NT2/D1 (cell line): ENCODE data around the gene MPDU1.

ENCODE experiments used
- DNase-seq: peaks from one replicate; pipeline ENCODE4 v3.0.0-alpha.2; 2011; ENCODE audit warnings: low read depth, low spot score
- H3K27me3 ChIP-seq: 2 replicates; pipeline ENCODE4 v1.6.0; 2011; ENCODE audit warnings: mild to moderate bottlenecking; ENCODE audit not compliant: insufficient read length, insufficient read depth
- H3K36me3 ChIP-seq: 2 replicates; pipeline ENCODE4 v1.6.1; 2011; ENCODE audit warnings: mild to moderate bottlenecking, low read length, mixed read lengths; ENCODE audit not compliant: insufficient read depth, insufficient read length
- H3K4me1 ChIP-seq: 2 replicates; pipeline ENCODE4 v1.5.1; 2011; ENCODE audit not compliant: insufficient read depth, insufficient read length
- H3K4me3 ChIP-seq: 2 replicates; pipeline ENCODE4 v1.5.1; 2011; ENCODE audit warnings: low read depth; ENCODE audit not compliant: insufficient read length
- H3K9ac ChIP-seq: 2 replicates; pipeline ENCODE4 v1.6.0; 2011; ENCODE audit warnings: low read depth; ENCODE audit not compliant: insufficient read length
- H3K9me3 ChIP-seq: 2 replicates; pipeline ENCODE4 v1.5.1; 2011; ENCODE audit warnings: mild to moderate bottlenecking, low read length; ENCODE audit not compliant: insufficient read depth
- SUZ12 ChIP-seq: IDR thresholded peaks from 2 replicates; pipeline ENCODE4 v1.6.1; 2011; ENCODE audit not compliant: insufficient read length, insufficient read depth; ENCODE audit errors: extremely low read depth
- YY1 ChIP-seq: IDR thresholded peaks from 2 replicates; pipeline ENCODE4 v1.6.1; 2011; ENCODE audit not compliant: insufficient read length, insufficient read depth
- ZNF274 ChIP-seq: IDR thresholded peaks from 2 replicates; pipeline ENCODE4 v1.6.1; 2011; ENCODE audit warnings: mild to moderate bottlenecking, low read depth, low read length

The MPDU1 gene

DNA sequence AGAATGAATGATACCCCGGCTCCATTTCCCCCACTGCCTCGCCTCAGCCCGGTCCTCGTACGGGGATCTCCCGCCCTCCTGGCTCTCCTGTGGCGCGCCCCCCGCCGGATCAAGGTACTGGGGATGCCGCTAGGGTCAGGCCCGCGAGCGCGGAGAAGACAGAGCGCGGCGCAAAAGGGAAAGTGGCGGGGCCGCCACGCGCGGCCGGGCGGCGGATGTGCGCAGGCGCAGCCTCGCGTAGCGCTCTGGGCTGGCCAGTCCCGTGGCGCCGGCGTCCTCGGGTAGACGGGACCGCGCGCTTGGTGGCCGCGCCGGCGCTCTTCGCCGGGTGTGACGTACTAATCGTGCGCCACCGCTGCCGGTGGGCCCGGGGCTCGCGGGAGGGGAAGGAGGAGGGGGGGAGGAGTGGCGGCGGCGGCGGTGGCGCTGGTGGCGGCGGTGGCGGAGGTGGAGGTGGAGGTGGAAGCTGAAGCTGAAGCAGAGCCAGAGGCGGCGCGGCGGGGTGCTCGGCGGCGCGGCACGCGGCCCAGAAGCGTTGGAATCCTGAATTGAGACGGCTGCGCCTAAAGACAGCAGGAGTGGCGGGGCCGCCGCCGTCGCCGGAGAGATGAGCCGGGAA is 22.0 kb upstream of the MPDU1 start, which contains the start of gene SENP3:
SENP3 (plus strand) TSS at position 331 of the 619 bp plus-strand sequence. CDS start 1,158 bp downstream, outside the sequence.
- H3K36me3 ChIP-seq = peaks cover 39% of the 10 kb centered on the region
- H3K9me3 ChIP-seq = no peaks in the 10 kb centered on the region
- TF ChIP-seq ZNF274 = no peak
- no peak for TF ChIP-seq YY1
- TF ChIP-seq SUZ12 = no peak
- peak; percentile 71 for DNase-seq
- peaks cover 25% of the 10 kb centered on the region for H3K4me1 ChIP-seq
- peak within 1 kb of the TSS; percentile 85 for H3K9ac ChIP-seq
- peak within 1 kb of the TSS; percentile 64 for H3K4me3 ChIP-seq
- H3K27me3 ChIP-seq = no peaks in the 10 kb centered on the region

DNA sequence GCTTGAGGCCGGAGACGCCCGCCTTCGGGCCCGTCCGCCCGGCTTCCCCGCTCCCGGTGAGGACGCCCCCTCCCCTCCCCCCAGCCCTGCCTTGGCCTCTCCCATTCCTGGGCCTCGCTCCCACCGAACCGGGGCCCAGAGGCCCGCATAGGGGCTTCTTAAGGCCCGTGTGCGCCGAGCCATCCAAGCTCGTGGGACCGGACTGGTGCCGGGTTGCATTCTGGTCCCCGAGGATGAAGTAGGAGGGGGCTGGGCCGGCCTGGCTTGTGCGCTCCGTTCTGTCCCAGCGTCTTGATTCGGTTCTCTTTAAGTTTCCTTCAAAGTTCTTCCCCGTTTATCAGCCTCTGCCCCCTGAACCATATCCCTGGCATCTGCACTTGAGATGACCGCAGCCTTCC is 21.4 kb upstream of the MPDU1 start:
- H3K27me3 ChIP-seq = no peaks in the 10 kb centered on the region
- peaks cover 21% of the 10 kb centered on the region for H3K4me1 ChIP-seq
- TF ChIP-seq ZNF274 (no peak), YY1 (no peak), SUZ12 (no peak)
- DNase-seq = no peak
- H3K9me3 ChIP-seq = no peaks in the 10 kb centered on the region
- H3K9ac ChIP-seq = peak overlapping the region; percentile 82
- H3K36me3 ChIP-seq = peaks cover 44% of the 10 kb centered on the region
- H3K4me3 ChIP-seq = peak overlapping the region; percentile 64

DNA sequence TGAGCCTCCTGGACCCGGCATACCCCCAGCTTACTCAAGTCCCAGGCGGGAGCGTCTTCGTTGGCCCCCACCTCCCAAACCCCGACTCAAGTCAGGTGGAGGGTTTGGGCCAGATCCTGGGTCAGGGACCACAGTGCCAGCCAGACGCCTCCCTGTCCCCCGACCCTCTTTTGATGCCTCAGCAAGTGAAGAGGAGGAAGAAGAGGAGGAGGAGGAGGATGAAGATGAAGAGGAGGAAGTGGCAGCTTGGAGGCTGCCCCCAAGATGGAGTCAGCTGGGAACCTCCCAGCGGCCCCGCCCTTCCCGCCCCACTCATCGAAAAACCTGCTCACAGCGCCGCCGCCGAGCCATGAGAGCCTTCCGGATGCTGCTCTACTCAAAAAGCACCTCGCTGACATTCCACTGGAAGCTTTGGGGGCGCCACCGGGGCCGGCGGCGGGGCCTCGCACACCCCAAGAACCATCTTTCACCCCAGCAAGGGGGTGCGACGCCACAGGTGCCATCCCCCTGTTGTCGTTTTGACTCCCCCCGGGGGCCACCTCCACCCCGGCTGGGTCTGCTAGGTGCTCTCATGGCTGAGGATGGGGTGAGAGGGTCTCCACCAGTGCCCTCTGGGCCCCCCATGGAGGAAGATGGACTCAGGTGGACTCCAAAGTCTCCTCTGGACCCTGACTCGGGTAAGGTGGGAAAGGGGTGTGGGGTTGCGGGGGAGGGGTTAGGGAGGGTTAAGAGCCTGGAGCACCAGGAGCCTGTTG is 20.4 kb upstream of the MPDU1 start:
- peaks cover 16% of the 10 kb centered on the region for H3K4me1 ChIP-seq
- peaks cover 50% of the 10 kb centered on the region for H3K36me3 ChIP-seq
- no peaks in the 10 kb centered on the region for H3K9me3 ChIP-seq
- no peak for DNase-seq
- H3K27me3 ChIP-seq = no peaks in the 10 kb centered on the region
- H3K9ac ChIP-seq = peak overlapping the region; percentile 82
- TF ChIP-seq YY1 (no peak), SUZ12 (no peak), ZNF274 (no peak)
- peak overlapping the region; percentile 2 for H3K4me3 ChIP-seq

DNA sequence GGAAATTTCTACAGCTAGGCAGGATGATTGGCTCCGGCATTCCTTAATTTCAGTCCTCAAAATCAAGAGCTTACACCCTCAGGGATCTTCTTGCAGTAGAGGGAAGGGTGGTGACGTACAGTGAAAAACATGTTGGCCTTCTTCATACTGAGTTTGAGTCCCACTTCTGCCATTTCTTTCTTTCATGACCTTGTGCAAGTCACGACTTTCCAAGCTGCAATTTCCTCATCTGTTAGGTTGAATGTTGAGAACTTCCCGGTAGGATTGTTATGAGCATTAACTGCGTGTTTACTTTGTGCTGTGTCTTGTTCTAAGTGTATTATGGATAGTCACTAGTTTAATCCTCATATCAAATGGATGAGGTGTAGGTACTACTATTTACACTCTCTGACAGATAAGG is 14.1 kb upstream of the MPDU1 start:
- TF ChIP-seq SUZ12 (no peak), ZNF274 (no peak), YY1 (no peak)
- no peak overlapping the region for H3K4me3 ChIP-seq
- peaks cover 78% of the 10 kb centered on the region for H3K36me3 ChIP-seq
- H3K9me3 ChIP-seq = no peaks in the 10 kb centered on the region
- no peak overlapping the region for H3K9ac ChIP-seq
- no peaks in the 10 kb centered on the region for H3K4me1 ChIP-seq
- no peak for DNase-seq
- no peaks in the 10 kb centered on the region for H3K27me3 ChIP-seq

DNA sequence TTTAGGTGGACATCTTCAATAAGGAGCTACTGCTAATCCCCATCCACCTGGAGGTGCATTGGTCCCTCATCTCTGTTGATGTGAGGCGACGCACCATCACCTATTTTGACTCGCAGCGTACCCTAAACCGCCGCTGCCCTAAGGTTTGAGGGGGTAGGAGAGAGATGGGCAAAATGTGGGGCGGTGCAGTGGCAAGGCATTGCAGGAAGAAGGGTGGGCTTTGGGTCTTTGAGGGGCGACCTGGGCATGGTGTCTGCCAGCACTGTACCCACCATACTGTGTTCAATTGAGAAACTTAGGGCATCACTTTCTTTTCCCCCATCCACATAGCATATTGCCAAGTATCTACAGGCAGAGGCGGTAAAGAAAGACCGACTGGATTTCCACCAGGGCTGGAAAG is 13.3 kb upstream of the MPDU1 start:
- Histone ChIP-seq H3K36me3 (peaks cover 78% of the 10 kb centered on the region), H3K9ac (no peak overlapping the region), H3K9me3 (no peaks in the 10 kb centered on the region), H3K4me1 (no peaks in the 10 kb centered on the region), H3K27me3 (no peaks in the 10 kb centered on the region), H3K4me3 (no peak overlapping the region)
- no peak for DNase-seq
- no peak for TF ChIP-seq ZNF274
- no peak for TF ChIP-seq YY1
- no peak for TF ChIP-seq SUZ12

DNA sequence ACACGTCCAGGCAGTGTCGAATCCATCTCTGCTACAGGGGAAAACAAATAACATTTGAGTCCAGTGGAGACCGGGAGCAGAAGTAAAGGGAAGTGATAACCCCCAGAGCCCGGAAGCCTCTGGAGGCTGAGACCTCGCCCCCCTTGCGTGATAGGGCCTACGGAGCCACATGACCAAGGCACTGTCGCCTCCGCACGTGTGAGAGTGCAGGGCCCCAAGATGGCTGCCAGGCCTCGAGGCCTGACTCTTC is 11.4 kb upstream of the MPDU1 start:
- TF ChIP-seq YY1 (peak; percentile 88), SUZ12 (no peak), ZNF274 (no peak)
- Histone ChIP-seq H3K4me1 (peaks cover 3% of the 10 kb centered on the region), H3K36me3 (peaks cover 79% of the 10 kb centered on the region), H3K9me3 (no peaks in the 10 kb centered on the region), H3K4me3 (peak overlapping the region; percentile 46), H3K27me3 (no peaks in the 10 kb centered on the region), H3K9ac (peak overlapping the region; percentile 84)
- DNase-seq = no peak

DNA sequence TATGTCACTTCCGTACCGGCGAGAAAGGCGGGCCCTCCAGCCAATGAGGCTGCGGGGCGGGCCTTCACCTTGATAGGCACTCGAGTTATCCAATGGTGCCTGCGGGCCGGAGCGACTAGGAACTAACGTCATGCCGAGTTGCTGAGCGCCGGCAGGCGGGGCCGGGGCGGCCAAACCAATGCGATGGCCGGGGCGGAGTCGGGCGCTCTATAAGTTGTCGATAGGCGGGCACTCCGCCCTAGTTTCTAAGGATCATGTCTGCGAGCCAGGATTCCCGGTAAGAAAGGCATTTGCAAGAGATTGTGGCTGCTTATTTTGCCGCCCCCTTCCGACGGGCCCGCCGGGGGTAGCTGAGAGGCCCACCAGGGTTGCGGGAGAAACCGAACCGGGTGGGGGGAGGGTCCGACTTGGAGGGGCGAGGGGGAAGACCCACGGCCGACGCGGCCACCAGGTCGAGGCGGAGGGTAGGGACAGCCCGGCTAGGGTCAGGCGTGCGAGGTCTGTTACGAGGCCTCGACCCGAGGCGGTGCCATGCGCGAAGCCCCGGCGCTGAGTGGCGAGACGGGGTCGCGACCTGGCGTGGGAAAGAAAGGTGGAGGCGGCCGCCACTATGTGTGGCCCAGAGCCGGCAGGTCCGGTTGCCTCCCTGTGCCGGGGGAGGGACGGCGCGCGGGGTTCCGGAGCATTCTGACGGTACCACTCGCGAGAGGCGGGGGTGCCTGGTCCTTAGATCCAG is 10.9 kb upstream of the MPDU1 start:
- DNase-seq = peak; percentile 96
- no peaks in the 10 kb centered on the region for H3K9me3 ChIP-seq
- peaks cover 3% of the 10 kb centered on the region for H3K4me1 ChIP-seq
- no peak for TF ChIP-seq SUZ12
- TF ChIP-seq YY1 = no peak
- H3K27me3 ChIP-seq = no peaks in the 10 kb centered on the region
- H3K36me3 ChIP-seq = peaks cover 79% of the 10 kb centered on the region
- H3K4me3 ChIP-seq = peak overlapping the region; percentile 96
- H3K9ac ChIP-seq = peak overlapping the region; percentile 99
